HL-60 (cell line): ENCODE measurements around the gene WRNIP1.

Source experiments
- CTCF ChIP-seq: IDR thresholded peaks from one replicate; pipeline ENCODE4 v1.5.1; 2011; ENCODE audit warnings: low read length, control low read depth, inconsistent platforms; ENCODE audit not compliant: insufficient read depth
- GABPA ChIP-seq: IDR thresholded peaks from 2 replicates; pipeline ENCODE4 v1.6.1; 2012; ENCODE audit warnings: low read depth
- POLR2AphosphoS5 ChIP-seq: IDR thresholded peaks from 2 replicates; pipeline ENCODE4 v1.6.1; 2012; ENCODE audit warnings: low read depth
- REST ChIP-seq: IDR thresholded peaks from 2 replicates; pipeline ENCODE4 v1.6.1; 2012; ENCODE audit warnings: low read depth; ENCODE audit not compliant: insufficient replicate concordance
- SPI1 ChIP-seq: IDR thresholded peaks from 2 replicates; pipeline ENCODE4 v1.6.1; 2012; ENCODE audit warnings: low read depth, mild to moderate bottlenecking, borderline replicate concordance

- TF ChIP-seq CTCF: no peak
- TF ChIP-seq POLR2AphosphoS5: no peak
- no peak for TF ChIP-seq SPI1
- no peak for TF ChIP-seq GABPA
- no peak for TF ChIP-seq REST
Observed at GRCh38 chr6:2758980-2759379, 6.2 kb upstream of the WRNIP1 start.
